ENCODE measurements around the gene ELP1.

GRCh38 chr9:108851138-108851537 is 82.8 kb downstream of the ELP1 start:
- TF ChIP-seq SIN3A (IDR thresholded peaks at IDR 0.05; ENCODE audit: borderline replicate concordance, insufficient read depth, low read length): no peak
- TF ChIP-seq POLR2AphosphoS5 (IDR thresholded peaks at IDR 0.05; ENCODE audit: low read depth, low read length): no peak
- TF ChIP-seq REST (IDR thresholded peaks at IDR 0.05; ENCODE audit: insufficient read depth in 1 of 2, low read depth in 2 of 2, low read length in 2 of 2): no peak
- TF ChIP-seq TAF1 (IDR thresholded peaks at IDR 0.05; ENCODE audit: borderline replicate concordance, insufficient read depth, low read length): no peak

Data from PFSK-1 (cell line).